Suprapubic skin (tissue), 4 donors: ENCODE measurements around the gene SYNE3.

Source experiments
- CTCF ChIP-seq, 2 donors: fragments of 200-600 bp in 1 of 2; fragments of 450-650 bp in 1 of 2; sonication (generic) in 1 of 2; IDR thresholded peaks; one replicate each; pipeline ENCODE4 v1.5.1; 2016 to 2019; ENCODE audit warnings: antibody characterized with exemption in 2 of 2, mild to moderate bottlenecking in 1 of 2, moderate library complexity in 1 of 2
- POLR2A ChIP-seq, 2 donors: fragments of 450-650 bp; IDR thresholded peaks; one replicate each; pipeline ENCODE4 v1.6.1; 2017; ENCODE audit warnings: antibody characterized with exemption in 2 of 2, mild to moderate bottlenecking in 2 of 2, moderate library complexity in 2 of 2
- POLR2AphosphoS5 ChIP-seq, 3 donors: sonication (generic); formaldehyde crosslinking; IDR thresholded peaks; one replicate each; pipeline ENCODE4 v1.6.1; 2017; ENCODE audit warnings: antibody characterized with exemption in 3 of 3

GRCh38 chr14:95504135-95505029 lies 12.1 kb downstream of the SYNE3 start:
- TF ChIP-seq CTCF (IDR thresholded peaks at IDR 0.05), result no peak
- TF ChIP-seq POLR2AphosphoS5 (IDR thresholded peaks at IDR 0.05), result no peak
- no peak for TF ChIP-seq POLR2A (IDR thresholded peaks at IDR 0.05)
